Fibroblast of skin of back (primary cell): ENCODE measurements around the gene SERAC1.

Experiments
- DNase-seq: peaks from one replicate; pipeline ENCODE4 v3.0.0-alpha.2; 2013

SERAC1 gene

DNA sequence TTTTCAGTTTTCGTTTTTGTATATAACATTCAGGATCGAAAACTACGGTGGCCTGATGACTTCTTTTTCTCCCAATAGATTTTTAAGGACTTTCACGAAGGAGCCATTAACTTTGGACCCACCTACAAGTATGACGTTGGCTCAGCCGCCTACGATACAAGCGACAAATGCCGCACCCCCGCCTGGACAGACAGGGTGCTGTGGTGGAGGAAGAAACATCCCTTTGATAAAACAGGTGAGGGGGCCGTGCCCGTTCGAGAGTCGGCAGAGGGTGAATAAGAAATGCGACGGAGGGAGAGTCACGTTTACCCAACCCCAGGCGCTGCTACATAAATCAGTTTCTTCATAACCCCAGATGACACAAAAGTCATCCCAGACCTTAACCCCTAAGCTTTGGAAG lies 91.5 kb downstream of the SERAC1 start:
- DNase-seq, result no peak

DNA sequence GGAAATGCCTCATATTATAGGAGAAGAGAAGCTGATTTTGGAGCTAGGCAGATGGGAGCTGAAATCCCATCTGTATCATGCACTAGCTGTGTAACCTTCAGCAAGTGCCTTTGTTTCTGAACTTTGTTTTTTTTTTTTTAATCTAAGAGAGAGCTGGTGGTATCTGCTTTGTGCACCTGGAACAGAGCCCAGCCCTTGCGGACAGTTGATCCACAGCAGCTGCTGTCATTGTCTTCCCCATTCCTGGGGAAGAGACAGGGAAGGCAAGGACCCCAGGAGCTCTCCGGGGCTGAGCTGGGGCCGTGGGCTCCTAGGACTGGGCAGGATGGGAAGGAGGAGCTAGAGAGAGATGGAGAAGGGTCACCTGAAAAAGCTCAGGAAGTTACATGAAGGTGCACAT lies 94.3 kb downstream of the SERAC1 start:
- no peak for DNase-seq

DNA sequence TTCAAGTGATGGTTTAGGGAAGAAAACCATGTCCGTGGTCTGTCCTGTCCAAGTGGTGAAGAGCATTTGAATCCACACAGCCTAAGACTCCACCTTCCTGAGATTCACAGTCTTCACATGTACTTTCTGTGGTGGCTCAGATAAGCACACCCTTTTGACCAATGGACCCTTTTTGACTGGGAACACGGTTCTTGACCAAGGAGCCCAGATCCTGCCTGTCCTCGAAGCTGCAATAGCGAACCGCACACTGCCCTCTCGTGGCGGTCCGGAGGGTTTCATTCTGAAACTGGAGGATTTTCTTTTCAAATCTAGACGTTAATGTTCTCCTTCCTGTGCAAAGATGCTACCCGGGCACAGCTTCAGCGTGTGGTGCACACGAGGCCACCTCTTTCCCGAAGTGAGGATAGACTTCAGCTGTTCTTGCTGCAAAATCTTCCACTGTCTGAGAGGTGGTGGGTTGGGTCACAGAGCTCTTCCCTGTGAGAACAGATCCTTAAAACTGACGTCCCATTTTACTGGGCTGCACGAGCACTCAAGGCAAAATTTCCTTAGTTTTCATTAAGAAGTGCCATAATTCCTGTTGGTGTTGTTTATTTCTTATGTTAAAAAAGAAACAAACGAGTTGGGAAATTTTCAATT lies 95.9 kb downstream of the SERAC1 start:
- peak; percentile 72 for DNase-seq

DNA sequence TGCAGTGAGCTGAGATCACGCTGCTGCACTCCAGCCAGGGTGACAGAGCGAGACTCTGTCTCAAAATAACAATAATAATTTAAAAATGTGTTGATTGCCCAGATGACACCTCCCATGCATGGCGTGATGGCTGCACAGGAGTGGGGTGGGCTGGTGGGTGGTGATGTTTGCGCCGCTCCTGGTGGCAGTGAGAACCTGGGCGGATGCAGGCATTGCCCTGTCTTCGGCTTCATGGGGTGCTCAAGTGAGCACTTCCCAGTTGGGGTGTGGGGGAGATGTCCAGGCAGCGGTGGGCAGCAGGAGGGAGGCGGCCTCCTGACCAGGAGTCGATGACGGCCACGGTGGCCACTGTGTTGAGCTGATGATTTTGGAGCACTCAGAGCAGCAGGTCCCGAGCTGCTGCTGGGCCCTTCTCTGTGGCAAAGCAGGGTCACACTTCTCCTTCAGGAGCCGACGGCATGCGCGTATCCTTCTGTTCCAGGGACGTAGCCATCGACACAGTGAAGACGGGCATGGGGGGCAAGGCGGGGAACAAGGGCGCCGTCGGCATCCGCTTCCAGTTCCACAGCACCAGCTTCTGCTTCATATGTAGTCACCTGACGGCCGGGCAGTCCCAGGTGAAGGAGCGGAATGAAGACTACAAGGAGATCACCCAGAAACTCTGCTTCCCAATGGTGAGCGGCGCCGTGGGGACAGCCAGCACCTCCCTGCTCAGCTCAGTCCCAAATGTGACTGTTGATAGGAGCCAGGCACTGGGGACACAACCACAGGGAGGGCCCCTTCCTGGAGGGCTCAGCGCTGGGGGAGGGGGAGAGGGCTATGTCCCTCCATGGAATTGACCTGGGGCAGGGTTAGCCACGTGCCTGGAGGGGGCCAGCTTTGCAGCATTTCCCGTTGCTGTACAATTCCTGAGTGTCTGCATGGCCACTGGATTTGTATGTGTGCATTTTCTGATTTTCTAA lies 96.7 kb downstream of the SERAC1 start:
- no peak for DNase-seq

DNA sequence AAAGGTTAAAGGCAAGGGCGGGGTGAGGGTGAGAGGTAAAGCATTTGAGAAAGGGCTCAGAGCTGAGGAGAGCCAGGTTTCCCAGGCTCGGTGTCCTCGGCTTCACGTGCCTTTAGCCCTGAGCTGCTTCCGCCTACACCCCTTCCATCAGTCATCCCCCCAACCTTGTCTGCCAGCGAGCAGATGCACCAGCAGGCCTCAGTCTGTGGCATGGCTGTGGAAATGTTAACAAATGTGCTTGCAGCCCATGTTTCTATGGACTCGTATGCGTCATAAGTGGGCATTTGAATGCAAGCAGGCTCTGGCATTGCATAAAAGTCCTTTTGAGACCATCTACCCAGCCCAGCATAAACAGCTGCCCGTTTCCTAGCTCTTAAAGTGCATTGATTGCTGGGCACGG lies 97.5 kb downstream of the SERAC1 start:
- DNase-seq, result no peak

DNA sequence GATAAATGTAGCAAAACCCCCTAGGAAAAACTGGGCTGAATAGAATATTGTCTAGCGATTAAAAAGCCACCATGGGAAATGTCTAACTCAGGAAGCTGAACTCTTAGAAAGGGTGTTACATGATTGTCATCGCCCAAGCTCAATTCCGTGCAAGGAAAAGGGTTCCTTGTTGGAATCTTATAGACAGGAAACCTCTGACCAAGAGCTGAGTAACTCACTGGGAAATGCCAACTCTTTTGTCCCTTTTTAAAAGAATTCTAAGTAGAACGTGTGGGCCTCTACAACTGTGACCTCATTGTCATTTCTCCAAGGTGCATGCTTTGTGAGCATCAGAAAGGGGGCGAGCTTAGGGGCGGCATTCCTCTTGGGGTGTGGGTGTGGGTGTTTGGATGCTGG lies 98.3 kb downstream of the SERAC1 start:
- DNase-seq, result peak; percentile 92

DNA sequence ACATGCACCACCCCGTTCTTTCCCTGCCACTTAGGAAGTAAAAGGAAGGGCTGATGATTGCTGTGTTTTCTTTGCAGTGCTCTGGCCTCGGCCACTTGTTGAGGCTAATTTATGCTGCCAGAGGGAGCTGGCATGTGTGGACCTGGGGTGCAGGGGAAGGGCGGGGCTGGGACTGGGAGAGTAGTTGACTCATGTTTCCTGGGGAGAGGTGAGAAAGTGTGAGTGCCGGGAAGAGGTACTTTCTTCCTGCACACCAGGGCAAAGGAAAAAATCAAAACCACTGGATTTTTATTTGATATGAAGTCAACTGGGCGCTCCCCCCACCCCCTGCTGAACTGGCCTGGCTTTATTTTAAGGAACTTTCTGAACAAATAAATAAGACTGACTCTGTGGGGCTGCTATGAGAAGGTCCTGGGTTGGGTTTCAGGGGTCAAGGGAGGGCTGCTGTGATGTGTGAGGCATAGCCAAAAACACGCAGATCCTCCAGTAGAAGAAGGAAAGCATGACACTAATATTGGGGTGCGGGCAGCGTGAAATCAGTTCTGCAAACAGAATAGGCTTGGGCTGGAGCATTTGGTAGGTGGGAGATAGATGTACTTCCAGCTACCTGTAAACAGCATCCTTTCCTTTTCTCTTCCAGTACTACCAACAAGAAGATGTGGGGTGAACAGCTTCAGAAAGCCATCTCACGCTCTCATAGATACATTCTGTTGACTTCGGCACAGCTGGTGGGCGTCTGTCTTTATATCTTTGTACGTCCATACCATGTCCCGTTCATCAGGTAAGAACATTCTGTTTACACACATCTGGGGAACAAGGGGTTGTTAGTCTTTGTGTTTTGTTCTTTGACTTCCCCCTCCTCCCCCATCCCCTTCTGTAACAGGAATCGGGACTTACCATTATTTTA lies 98.9 kb downstream of the SERAC1 start:
- peak; percentile 77 for DNase-seq

DNA sequence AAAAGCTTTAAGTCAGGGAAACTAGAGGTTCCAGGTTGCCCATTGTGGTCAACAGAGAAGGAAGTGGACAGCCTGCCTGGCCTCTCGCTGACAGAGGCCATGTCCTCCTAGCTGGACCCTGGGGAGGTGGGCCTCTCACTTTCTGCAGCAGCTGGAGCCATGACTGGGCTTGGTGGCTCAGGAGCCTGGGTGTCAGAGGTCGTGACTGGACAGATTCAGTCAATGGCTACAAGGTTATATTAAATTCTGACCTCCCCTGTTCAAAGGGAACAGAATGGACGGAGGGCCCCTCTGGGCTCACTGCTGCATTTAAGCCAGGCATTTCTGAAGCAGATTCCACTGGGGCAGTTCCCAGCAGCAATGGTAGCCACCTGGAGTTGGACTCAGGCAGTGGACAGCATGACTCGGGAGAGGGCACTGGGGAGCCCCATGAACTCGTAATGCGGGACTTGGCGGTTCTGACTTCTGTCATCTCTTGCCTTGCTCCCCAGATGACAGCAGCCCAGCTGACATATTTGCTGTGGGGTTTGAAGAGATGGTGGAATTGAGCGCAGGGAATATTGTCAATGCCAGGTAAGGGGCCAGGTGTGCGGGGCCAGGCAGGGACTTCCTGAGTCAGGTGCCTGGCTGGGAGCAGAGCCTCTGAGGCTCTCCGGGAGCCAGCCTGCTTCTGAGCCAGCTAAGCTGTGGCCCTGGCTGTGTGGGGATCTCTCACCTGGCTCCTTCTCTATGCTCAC lies 99.7 kb downstream of the SERAC1 start:
- DNase-seq, result no peak

DNA sequence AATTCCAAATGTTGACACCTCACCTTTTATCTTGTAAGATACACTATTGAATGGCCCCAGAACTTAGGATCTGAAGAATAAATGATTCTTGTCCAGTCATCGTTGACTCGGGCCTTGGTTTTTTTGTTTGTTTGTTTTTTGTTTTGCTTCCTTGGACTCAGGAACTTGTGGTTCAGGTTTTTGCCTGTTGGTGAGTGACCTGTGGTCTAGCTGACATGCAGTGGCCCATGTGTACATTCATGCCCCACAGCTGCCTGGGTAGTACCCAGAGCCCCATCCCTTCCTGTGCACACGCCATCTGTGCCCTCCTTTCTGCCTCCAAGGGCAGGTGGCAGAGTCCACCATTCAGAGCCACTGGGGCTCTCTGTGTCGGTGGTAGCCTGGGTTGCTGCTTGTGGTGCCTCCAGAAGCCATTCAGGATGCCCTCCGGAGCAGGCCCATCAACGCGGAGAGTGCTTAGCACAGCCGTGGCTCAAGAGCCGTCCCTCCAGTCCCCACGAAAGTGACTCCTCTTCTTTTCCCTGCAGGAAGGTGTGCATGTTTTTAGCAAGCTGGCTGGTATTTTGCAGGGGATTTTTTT lies 100.5 kb downstream of the SERAC1 start:
- DNase-seq, result no peak

DNA sequence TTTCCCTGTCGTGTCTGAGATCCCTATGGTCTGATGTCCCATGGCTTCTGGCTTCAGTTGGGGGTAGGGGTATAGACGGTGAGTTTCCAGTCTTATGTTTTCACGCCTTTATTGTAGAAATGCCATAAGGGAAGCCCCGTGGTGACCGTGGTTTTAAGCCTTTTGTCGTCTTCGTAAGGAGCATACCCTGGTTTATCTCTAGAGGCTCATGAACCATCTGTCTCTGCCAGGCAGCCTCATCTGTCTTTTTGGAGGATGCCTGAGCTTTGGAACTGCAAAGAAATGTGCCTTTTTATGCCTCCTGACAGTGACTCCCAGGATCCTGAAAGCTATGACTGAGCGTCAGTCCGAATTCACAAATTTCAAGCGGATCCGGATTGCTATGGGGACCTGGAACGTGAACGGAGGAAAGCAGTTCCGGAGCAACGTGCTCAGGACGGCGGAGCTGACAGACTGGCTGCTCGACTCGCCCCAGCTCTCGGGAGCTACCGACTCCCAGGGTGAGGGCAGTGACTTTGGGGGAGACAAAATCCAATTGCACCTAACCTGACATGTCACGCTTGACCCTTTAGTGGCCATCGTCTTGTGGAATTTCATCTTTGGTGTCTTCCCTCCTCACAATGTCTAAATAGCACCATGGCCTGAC lies 101.8 kb downstream of the SERAC1 start:
- no peak for DNase-seq

DNA sequence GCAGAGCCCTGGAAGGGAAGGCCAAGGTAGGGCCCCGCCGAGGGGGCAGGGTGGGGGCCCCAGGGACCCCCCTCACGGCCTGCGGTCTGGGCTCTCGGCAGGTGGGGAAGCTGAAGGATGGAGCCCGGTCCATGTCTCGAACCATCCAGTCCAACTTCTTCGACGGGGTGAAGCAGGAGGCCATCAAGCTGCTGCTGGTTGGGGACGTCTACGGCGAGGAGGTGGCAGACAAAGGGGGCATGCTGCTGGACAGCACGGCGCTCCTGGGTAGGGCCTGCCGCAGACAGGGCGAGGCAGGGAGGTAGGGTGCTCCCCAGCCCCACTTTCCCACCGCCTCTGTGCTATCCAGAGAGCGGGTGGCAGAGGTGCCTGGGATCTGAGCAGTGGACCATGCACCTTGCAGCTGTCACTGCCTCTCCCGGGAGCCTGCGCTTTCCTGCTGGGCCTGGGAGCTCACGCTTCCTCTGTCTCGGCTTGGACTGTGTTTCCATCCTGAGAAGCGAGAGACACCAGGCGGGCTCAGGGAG lies 103.3 kb downstream of the SERAC1 start:
- DNase-seq, result no peak

DNA sequence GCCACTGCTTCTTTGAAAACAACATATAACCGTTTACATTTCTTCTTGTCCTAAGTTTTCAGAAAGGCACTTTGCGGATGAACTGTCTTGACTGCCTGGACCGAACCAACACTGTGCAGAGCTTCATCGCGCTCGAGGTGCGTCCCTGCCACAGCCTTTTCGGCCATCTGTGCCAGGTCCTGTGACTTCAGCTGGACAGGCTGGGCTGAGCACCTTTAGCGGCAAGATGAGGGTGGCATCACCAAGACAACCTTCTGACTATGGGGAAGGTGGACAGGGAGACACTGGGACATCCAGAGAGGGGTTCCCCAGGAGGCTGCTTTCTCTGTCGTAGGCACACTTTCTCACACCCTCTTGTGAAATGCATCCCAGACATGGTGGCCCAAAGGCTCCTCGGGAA lies 104.3 kb downstream of the SERAC1 start:
- DNase-seq, result no peak

DNA sequence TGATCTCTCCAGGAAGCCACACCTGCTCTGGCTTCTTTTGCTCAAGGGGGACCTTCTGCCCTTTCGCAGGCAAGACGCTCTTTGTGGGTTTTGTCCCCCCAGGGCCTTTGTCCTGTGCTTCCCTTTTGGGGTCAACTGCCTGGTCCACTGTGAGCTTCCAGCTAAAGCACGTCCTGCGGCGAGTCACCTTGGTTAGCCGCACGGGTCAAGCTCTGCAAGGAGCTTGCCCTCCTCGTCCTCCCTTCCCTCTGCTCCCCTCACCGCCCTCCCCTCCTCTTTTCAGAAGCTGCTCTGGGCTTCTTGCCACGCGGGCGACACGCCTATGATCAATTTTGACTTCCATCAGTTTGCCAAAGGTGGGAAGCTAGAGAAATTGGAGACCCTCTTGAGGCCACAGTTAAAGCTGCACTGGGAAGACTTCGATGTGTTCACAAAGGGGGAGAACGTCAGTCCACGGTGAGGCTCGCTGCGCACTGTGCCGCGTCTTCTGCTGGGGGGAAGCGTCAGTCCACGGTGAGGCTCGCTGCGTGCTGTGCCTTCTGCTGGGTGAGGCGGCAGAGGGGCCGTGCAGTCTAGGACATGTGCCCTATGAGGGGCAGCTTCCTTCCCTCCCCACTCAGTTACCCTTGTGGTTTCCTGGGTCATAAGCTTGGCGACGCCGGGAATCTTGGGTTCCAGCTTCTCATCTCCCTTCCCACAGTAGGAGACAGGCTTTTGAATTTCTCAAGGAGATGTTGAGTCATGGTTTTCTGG lies 106.2 kb downstream of the SERAC1 start:
- DNase-seq, result no peak

DNA sequence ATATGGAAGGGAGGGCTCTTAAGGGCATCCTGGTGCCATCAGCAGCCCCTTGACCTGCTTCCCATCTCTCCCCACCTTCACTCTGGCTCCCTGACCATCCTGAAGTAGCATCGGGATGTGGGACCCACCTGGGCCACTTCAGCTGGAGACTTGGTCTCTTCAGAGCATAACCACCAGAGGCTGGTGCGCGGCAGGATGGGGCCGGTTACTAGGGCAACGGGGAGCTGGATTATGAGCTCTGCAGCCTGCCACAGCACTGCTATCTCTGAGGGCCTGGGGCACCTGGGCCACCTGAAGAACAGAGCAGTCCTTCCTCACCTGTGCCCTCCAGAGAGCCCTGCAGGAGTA lies 106.7 kb downstream of the SERAC1 start:
- no peak for DNase-seq

DNA sequence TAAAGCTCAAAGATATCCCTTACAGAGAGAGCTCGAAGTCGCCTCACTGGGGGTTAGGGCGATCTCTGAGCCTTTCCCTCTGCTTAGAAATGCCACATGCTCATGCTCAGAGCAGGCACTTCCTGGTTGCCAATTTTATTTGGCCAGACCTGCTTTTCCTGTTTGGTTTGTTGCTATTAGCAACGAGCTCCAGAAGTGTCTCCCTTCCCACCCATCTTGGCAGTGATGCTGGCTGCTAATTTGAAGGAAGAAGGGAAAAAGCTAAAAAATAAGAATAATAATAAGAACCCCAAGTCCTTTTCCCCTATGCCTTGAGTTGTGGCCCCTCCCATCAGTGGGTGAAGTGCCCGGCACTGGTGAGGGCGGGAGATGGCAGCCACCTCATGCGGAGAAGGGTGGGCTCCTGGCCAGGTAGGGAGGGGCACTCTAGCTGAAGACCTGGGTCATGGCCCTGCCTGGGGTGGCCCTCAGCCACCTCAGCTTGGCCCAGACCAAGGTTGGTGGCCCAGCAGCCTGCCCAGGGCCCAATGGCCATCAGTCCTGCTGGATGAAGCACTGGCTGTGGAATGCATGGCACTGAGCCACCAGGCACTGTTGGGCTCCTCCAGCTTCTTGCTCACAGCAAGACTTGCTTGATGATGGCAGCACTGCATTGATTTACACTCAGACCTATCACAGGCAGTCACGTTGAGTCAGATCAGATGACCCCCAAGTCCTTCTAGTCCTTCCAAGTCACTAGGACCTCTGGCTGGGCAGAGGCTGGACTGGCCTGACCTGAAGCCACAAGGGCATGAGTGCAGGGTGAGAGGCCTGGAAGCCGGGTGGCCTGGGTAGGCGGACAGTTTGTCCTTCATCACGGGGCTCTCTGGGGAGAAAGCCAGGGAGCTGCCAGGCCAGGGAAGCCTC lies 107.4 kb downstream of the SERAC1 start:
- peak; percentile 96 for DNase-seq
